ENCODE data around the gene WRAP73.

WRAP73 gene

GRCh38 chr1:3620708-3621107, 29.2 kb downstream of the WRAP73 start:
- Mint-ChIP-seq H3K4me1 (peaks cover 35% of the 10 kb centered on the region), H3K4me3 (no peak overlapping the region), H3K27ac (no peak overlapping the region), H3K27me3 (ENCODE audit: low read depth) (peaks cover 38% of the 10 kb centered on the region), H3K9me3 (no peaks in the 10 kb centered on the region), H3K36me3 (ENCODE audit: low read depth) (no peaks in the 10 kb centered on the region)
- no peak for TF ChIP-seq CTCF (IDR thresholded peaks at IDR 0.05; ENCODE audit: unreplicated experiment in 3 of 3)

DNA sequence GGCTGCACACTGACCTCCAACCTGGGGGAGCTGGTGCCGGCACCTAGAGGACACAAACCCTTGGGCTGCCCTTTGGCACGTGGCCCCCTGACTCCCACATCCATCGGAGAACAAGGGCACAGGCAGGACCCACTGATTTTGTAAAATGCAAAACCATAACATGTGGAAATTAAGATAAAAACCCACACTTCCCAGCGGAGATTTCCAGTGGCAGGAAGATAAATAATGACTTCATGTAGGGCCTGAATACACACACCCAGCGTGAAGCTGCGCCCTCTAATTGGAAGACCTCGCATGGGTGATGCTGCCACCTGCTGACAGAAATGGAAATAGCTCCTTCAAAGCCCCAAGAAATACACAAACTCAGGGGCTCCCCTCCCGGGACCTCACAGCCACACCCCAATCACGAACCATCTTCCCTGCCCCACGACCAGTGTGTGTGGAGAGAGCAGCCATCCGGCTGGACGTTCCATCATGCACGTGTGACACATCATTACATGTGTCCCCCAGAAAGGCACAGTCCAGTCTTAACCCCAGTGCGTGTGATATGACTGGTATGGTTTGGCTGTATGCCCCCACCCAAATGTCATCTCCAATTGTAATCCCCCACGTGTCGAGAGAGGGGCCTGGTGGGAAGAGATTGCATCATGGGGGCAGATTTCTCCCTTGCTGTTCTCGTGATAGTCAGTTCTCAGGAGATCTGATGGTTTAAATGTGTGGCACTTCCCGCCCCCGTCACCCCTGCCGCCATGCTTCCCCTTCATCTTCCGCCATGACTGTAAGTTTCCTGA, 30.8 kb downstream of the WRAP73 start:
- no peak overlapping the region for H3K27ac Mint-ChIP-seq
- peaks cover 46% of the 10 kb centered on the region for H3K27me3 Mint-ChIP-seq (ENCODE audit: low read depth)
- H3K4me3 Mint-ChIP-seq, result peak overlapping the region in 1 of 3 experiments; percentile 7
- H3K4me1 Mint-ChIP-seq, result peaks cover 40% of the 10 kb centered on the region
- TF ChIP-seq CTCF (IDR thresholded peaks at IDR 0.05; ENCODE audit: unreplicated experiment in 3 of 3), result peak; percentile 82 to 85 (median 84)
- no peaks in the 10 kb centered on the region for H3K9me3 Mint-ChIP-seq
- no peaks in the 10 kb centered on the region for H3K36me3 Mint-ChIP-seq (ENCODE audit: low read depth)

DNA sequence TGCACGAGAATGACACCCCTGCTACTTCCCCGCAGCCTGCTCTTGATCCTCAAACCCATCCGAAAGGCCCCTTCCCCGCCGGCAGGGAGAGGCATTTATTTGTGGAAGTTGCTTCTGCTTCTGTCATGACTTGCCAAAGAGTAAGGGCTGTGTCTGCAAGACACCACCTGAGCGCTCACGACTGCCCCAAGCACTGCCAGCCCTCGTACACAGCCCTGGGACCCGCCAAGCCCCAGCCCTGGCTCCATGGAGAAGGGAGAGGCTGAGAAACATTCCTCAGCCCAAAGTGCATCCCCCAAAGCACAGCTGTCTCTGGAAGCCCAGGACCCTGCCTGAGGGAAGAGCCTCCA, 31.4 kb downstream of the WRAP73 start:
- peaks cover 40% of the 10 kb centered on the region for H3K4me1 Mint-ChIP-seq
- TF ChIP-seq CTCF (IDR thresholded peaks at IDR 0.05; ENCODE audit: unreplicated experiment in 3 of 3), result no peak
- no peaks in the 10 kb centered on the region for H3K9me3 Mint-ChIP-seq
- H3K36me3 Mint-ChIP-seq (ENCODE audit: low read depth), result no peaks in the 10 kb centered on the region
- peaks cover 52% of the 10 kb centered on the region for H3K27me3 Mint-ChIP-seq (ENCODE audit: low read depth)
- no peak overlapping the region for H3K4me3 Mint-ChIP-seq
- H3K27ac Mint-ChIP-seq, result no peak overlapping the region

DNA sequence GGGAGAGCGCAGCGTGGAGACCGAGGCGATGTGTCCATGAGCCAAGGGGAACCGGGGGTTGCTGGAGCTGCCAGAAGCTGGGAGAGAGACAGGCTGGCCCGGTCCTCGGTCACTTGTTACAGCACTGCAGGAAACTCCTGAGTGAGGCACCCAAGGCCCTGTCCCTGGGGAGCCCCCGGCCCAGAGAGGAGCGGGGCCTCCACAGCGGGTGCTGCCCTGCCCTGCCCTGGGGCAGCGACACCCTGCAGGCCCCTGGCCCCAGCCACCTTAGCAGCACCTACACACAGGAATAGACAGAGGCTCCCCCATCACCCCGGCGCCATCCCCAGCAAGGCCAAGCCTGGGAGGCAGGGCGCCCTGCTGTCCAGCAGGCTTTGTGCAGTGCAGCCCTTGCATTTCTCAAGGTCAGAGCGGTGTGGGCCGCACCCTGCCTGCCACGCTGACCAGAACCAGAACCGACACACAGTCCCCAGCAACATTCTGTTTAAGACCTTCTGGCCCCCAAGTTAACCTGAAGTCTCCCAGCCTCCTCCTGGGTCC, 32.0 kb downstream of the WRAP73 start:
- H3K4me1 Mint-ChIP-seq, result peaks cover 44% of the 10 kb centered on the region
- H3K4me3 Mint-ChIP-seq, result no peak overlapping the region
- TF ChIP-seq CTCF (IDR thresholded peaks at IDR 0.05; ENCODE audit: unreplicated experiment in 3 of 3), result no peak
- no peaks in the 10 kb centered on the region for H3K9me3 Mint-ChIP-seq
- peaks cover 52% of the 10 kb centered on the region for H3K27me3 Mint-ChIP-seq (ENCODE audit: low read depth)
- H3K36me3 Mint-ChIP-seq (ENCODE audit: low read depth), result no peaks in the 10 kb centered on the region
- H3K27ac Mint-ChIP-seq, result no peak overlapping the region

GRCh38 chr1:3616861-3617260, 33.0 kb downstream of the WRAP73 start:
- Mint-ChIP-seq H3K27ac (no peak overlapping the region), H3K4me1 (peaks cover 40% of the 10 kb centered on the region), H3K4me3 (no peak overlapping the region), H3K36me3 (ENCODE audit: low read depth) (no peaks in the 10 kb centered on the region), H3K9me3 (no peaks in the 10 kb centered on the region), H3K27me3 (ENCODE audit: low read depth) (peaks cover 57% of the 10 kb centered on the region)
- TF ChIP-seq CTCF (IDR thresholded peaks at IDR 0.05; ENCODE audit: unreplicated experiment in 3 of 3), result no peak
